Hematopoietic multipotent progenitor cell (in vitro differentiated cells): ENCODE data around the gene WDR64. TPM values are rescaled to one million over a fixed set of nuclear protein-coding genes. Genes with fewer than 3 reads are reported as not detected.

Experiments used
- DNase-seq, 3 donors: peaks; one replicate each; pipeline ENCODE4 v3.0.0-alpha.2; 2011 to 2015; ENCODE audit warnings: low read depth in 2 of 3, low spot score in 2 of 3
- total RNA-seq: library from RNA; depleted of rRNA; stranded (reverse); fragments of >200 nt; gene quantifications from one replicate; pipeline ENCODE4 v1.2.3, GENCODE V29; 2012

Gene WDR64
- total RNA-seq, 1 donor: not detected

GRCh38 chr1:241630899-241631298, 21.2 kb upstream of the WDR64 start:
- no peak for DNase-seq

GRCh38 chr1:241631674-241632073, 20.4 kb upstream of the WDR64 start:
- no peak for DNase-seq

DNA sequence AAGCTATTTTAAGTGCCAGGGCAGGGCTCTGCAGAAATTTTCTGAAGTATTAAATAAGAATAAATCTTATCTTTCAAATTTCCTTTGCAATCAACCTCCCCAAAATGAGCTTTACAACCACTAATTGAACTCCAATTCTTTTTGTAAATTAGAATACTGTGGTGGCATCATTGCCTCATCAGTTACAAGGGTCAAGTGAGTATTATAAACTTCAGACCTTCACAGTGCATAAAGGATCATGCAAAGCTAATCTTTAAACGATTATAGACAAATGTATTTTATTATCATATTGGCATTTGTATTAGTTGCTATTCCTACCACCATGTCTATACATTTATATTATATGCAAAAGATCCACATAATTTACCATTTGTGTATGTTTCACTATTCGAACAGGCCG, 19.1 kb upstream of the WDR64 start:
- DNase-seq: no peak

DNA sequence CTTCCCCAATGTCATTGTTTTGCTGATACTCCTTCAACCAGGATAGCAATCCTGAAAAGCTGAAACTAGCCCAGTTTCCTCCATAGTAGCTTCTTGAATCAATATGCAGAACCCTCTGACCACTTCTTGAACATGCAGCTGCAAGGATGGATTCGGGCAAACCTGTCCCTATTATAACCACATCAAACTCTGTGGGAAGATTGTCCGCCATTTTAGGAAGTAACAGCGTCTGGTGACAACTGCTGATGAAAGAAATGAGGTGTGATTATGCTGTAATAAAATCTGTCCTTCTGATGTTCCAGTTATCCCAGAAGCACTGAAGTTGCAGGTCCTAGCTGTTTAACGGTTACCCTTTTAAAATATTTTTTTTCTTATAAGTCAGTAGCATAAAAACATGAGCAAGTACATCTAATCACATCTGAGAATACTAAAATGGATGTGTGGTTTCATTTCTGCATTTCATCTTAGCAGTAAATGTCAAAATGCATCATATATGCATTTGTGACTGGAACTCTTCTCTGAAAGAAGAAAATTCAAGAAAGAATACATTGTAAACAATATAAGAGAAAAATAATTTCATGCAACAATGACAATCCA, 16.4 kb upstream of the WDR64 start:
- DNase-seq: no peak

DNA sequence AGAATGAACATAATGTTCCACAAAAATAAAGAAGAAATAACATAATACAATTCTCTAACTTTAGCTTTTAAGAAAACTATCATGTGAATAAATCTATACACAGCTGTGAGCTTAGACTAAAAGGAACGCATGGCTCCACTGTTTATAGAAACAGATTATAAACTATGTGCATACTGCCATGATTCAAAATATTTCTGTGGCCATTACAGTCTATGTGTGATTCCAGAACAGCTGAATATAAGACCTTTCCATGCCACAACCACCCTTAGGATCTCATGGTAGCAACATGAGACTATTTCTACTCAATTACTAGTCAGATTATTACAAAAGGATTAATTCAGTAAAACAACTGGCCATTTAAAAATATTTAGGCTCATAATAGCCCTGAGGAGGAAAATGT, 15.8 kb upstream of the WDR64 start:
- no peak for DNase-seq

DNA sequence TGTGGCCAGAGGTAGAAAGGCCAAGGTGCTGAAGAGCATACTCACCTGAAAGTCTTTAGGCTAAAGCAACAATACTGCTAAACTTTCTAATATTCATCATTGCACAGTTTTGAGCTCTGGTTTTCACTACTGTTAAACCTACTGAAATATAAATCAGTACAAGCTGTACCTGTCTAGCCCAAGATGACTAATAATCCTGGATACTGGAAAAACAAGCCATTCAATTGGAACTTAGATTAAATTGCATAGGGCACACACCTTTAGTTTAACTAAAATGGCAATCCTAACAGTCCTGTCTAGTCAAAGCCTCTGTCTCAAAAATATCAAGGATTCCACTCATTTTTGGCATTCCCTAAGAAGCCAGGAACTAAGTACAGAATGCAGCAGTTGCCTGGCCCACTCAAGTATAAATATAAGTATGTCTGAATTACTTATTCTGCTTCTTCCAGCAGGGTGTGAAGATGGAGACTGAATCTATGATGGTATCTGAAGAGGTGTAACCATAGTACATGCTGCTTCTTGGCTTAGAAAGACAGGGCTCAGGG, 15.0 kb upstream of the WDR64 start:
- no peak for DNase-seq

GRCh38 chr1:241637604-241638003, 14.5 kb upstream of the WDR64 start:
- no peak for DNase-seq

- DNase-seq: no peak
Measured at GRCh38 chr1:241638099-241638682, 13.9 kb upstream of the WDR64 start.

GRCh38 chr1:241638909-241639622, 13.0 kb upstream of the WDR64 start:
- peak in 1 of 3 donors; percentile 16 for DNase-seq

- peak in 2 of 3 donors; percentile 10 to 19 for DNase-seq
Measured at GRCh38 chr1:241639623-241640148, 12.4 kb upstream of the WDR64 start.

GRCh38 chr1:241640149-241640866, 11.8 kb upstream of the WDR64 start, which contains the start of the genes CHML and OPN3:
Gene CHML (minus strand): TSS chr1:241640369. CDS start chr1:241635766, 4,603 bp downstream.
Gene OPN3 (minus strand): TSS chr1:241640369. CDS start chr1:241640254, 115 bp downstream.
- DNase-seq: peak; percentile 82 to 89 (median 89)

DNA sequence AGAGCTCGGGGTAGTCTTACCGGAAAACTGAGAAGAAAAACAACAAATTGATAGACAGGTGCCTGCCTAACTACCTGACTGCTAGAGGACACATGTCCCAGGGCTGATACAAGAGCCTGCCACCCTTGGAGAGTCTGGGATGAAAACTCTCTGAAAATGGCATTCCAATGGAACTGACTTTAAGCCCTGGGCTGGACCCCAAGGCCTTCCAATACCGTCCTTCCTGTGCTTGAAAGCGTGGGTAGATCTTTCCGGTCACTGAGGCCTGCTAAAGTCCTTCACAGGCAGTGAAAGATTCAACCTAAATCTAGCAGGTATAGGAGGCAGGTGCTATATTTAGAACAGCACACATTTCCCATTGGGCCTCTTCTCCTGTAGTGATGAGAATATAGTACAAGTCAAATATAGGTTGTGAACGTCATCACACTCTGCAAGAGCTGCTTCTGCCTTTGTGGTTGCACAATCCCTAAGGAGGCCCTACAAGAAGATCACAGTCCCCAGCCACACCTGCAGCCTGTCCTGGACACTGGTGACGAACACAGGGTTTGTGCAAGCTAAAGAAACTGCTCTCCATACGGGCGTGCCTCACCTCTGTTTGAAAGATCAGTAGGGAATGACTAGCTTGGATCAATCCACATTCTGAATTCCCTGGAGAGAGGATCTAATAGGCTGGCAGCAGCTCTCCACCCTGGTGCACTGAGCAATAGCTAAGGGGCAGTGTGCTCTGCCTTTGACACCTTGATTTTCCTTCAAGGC, 11.0 kb upstream of the WDR64 start:
- no peak for DNase-seq

- no peak for DNase-seq
Measured at GRCh38 chr1:241641773-241642592, 10.1 kb upstream of the WDR64 start.

- no peak for DNase-seq
Measured at GRCh38 chr1:241642593-241642944, 9.5 kb upstream of the WDR64 start.

DNA sequence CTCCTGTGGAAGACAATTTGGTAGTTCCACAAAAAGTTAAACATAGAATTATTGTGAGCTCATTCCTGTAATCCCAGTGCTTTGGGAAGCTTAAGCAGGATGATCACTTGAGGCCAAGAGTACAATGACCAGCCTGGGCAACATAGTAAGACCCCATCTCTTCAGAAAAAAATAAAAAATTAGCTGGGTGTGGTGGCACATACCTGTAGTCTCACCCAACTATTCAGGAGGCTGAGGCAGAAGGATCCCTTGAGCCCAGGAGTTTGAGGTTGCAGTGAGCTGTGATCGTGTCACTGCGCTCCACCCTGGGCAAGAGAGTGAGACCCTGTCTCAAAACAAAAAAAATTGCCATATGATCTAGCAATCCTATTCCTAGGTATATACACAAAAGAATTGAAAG, 7.8 kb upstream of the WDR64 start:
- DNase-seq: no peak

DNA sequence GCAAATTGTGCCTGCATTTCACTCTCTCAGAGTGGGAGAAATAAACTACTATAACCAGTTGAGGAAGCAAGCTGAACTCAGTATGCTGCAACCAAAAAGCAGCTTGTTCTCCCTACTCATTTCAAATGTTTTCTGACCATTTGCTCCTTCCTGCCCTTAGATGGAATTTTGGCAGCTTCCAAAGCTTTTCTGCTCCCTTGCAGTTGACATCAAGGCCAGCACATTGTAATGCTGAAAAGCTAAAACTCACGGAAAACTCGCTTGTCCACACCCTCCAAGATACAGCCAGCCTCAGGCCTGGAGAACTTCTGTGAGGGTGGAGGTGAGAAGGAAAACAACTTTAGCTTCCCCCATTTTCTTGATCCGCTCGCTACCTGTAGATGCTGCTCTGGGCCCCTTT, 6.9 kb upstream of the WDR64 start:
- no peak for DNase-seq

DNA sequence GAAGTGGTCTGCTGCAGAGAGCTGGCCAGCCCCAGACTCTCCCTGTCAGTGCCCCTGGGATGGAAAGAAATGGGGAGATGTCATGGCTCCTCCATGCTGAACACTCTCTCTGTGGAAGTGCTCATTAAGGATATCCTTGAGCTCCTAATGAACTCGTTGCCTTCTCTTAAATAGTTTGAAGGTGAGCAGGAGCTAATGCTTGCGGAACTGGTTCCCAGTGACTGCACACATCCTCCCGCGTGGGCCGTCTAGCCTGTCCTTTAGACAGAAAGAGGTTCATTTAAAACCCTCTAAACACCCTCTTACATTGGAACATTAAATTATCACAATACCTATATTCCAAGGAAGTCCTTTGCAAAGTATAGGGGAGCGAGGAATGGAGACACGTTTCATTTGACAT, 5.9 kb upstream of the WDR64 start:
- no peak for DNase-seq

GRCh38 chr1:241647658-241648057, 4.4 kb upstream of the WDR64 start:
- DNase-seq: no peak

- DNase-seq: no peak
Measured at GRCh38 chr1:241648159-241648558, 3.9 kb upstream of the WDR64 start.
